Mammary epithelial cell (primary cell): ENCODE measurements around the gene NBEAL1.
"Not testable (repeated sequence)": the region's sequence is repeated elsewhere in the genome, so short reads cannot be mapped to it uniquely, and the experiment has no call there.

Source experiments
- EZH2 ChIP-seq: IDR thresholded peaks from 2 replicates; pipeline ENCODE4 v1.6.1; 2012; ENCODE audit warnings: low read length, inconsistent platforms, borderline replicate concordance
- TF ChIP-seq, protein P1 (sequence below), 2 donors: IDR thresholded peaks in 1 of 2; conservative IDR thresholded peaks in 1 of 2; 2 replicates each; pipeline ENCODE4 v1.5.1; 2011 to 2012; ENCODE audit warnings: inconsistent platforms in 2 of 2, low read length in 2 of 2, mild to moderate bottlenecking in 2 of 2, control low read depth in 1 of 2, low read depth in 1 of 2; ENCODE audit not compliant: insufficient read depth in 1 of 2; ENCODE audit errors: extremely low read depth in 1 of 2

DNA sequence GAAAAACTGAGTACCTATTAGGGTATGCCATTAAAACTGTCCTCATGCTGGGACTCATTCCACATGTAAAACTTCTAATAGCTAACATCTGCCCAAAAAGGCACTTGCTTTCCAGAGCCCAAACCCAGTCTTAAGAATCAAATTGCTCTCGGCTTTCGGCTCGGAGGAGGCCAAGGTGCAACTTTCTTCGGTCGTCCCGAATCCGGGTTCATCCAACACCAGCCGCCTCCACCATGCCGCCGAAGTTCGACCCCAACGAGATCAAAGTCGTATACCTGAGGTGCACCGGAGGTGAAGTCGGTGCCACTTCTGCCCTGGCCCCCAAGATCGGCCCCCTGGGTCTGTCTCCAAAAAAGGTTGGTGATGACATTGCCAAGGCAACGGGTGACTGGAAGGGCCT lies 175.9 kb downstream of the NBEAL1 start:
- TF ChIP-seq, protein P1, sequence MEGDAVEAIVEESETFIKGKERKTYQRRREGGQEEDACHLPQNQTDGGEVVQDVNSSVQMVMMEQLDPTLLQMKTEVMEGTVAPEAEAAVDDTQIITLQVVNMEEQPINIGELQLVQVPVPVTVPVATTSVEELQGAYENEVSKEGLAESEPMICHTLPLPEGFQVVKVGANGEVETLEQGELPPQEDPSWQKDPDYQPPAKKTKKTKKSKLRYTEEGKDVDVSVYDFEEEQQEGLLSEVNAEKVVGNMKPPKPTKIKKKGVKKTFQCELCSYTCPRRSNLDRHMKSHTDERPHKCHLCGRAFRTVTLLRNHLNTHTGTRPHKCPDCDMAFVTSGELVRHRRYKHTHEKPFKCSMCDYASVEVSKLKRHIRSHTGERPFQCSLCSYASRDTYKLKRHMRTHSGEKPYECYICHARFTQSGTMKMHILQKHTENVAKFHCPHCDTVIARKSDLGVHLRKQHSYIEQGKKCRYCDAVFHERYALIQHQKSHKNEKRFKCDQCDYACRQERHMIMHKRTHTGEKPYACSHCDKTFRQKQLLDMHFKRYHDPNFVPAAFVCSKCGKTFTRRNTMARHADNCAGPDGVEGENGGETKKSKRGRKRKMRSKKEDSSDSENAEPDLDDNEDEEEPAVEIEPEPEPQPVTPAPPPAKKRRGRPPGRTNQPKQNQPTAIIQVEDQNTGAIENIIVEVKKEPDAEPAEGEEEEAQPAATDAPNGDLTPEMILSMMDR (conservative IDR thresholded peaks at IDR 0.05 in 1 of 2, IDR thresholded peaks at IDR 0.05 in 1 of 2; ENCODE audit: extremely low read depth in 1 of 2, insufficient read depth in 1 of 2, low read depth in 1 of 2, low read length in 2 of 2) = not testable (repeated sequence)
- TF ChIP-seq EZH2 = not testable (repeated sequence)
